ENCODE measurements around the gene CRY2. TPM values are rescaled to one million over a fixed set of nuclear protein-coding genes. Genes with fewer than 3 reads are reported as not detected.

The CRY2 gene
- total RNA-seq, 4 donors from 2014 or later: 42.2 to 73.6 (median 50.2) TPM

DNA sequence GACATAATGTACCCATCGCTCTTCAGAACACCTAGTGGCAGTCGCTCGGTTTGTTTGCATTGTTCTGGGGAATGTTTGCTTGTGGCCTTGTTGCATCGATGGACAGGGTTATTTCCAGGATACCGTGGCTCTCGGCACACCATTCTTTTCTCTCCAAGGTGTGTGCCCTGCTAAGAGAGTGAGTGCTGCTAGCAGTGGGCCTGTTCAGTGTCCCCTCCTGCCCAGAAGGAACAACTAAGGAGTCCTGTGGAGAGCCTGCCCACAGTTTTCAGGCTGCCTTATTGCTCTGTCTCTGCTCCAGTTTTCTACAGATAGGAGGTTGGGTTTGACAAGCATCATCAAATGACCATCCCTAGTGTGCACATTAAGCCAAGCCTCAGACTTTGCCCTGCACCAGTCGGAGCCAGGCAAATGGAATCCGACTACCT lies 1.4 kb downstream of the CRY2 start:
- no peak for DNase-seq
- in situ Hi-C loops (cut with MboI; ENCODE audit: low pct_ligation_motif_present in 1 of 4, low pct_unique_long_range_greater_than_20kb in 1 of 4, low sequenced_read_pairs in 3 of 4): no loop called here
- H3K4me1 ChIP-seq: peaks cover 17 to 74% (median 40%) of the 10 kb centered on the region in 4 donors
- H3K4me3 ChIP-seq: peak overlapping the region in 3 of 4 donors; percentile 60 to 88 (median 81)
- 43% methylated on average over 8 of the region's 8 CpGs; no CpG with 5 or more reads in 1 of the 2 donors for WGBS, 2 donors (ENCODE audit: low coverage in 1 of 2)
- intact Hi-C loops (cut with DNase I; ENCODE audit: low total_unique reads): no loop called here
- peak overlapping the region; percentile 93 to 97 (median 96) for H3K27ac ChIP-seq
- H3K27me3 ChIP-seq: no peaks in the 10 kb centered on the region
- no peaks in the 10 kb centered on the region for H3K9me3 ChIP-seq
- no peaks in the 10 kb centered on the region for H3K36me3 ChIP-seq
- TF ChIP-seq EP300 (IDR thresholded peaks at IDR 0.05; ENCODE audit: low read depth): no peak

DNA sequence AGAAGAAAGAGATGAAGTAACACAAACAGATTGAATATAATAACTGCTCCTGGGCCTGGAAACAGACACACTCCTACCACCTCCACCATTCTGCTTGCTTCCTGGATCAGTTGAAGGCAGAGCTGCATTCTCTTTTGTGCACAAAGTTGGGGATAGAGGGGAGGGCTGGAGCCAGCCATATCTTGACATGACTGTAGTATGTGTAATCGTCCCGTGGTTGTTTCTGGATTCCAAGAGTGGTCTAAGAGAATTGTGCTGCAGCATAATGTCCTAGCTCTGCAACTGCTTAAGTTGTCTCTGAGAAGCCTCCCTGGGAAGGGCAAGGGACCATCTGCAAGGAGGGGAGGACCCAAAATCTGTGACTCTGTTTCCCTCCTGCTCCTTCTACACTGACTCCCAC lies 3.2 kb downstream of the CRY2 start:
- WGBS, 2 donors (ENCODE audit: low coverage in 1 of 2): 70 to 89% methylated on average over 2 of the region's 2 CpGs
- DNase-seq: no peak
- Histone ChIP-seq H3K4me1 (peaks cover 22 to 75% (median 48%) of the 10 kb centered on the region in 4 donors), H3K27me3 (no peaks in the 10 kb centered on the region), H3K27ac (no peak overlapping the region), H3K4me3 (no peak overlapping the region), H3K9me3 (no peaks in the 10 kb centered on the region), H3K36me3 (no peaks in the 10 kb centered on the region)
- in situ Hi-C loops (cut with MboI; ENCODE audit: low pct_ligation_motif_present in 1 of 4, low pct_unique_long_range_greater_than_20kb in 1 of 4, low sequenced_read_pairs in 3 of 4): loop anchor here in 1 of 4 donors (10.0 kb wide), 1 partner anchor 64 kb away; the partner anchor contains the start of gene PEX16
- intact Hi-C loops (cut with DNase I; ENCODE audit: low total_unique reads): no loop called here
- TF ChIP-seq, protein P1, sequence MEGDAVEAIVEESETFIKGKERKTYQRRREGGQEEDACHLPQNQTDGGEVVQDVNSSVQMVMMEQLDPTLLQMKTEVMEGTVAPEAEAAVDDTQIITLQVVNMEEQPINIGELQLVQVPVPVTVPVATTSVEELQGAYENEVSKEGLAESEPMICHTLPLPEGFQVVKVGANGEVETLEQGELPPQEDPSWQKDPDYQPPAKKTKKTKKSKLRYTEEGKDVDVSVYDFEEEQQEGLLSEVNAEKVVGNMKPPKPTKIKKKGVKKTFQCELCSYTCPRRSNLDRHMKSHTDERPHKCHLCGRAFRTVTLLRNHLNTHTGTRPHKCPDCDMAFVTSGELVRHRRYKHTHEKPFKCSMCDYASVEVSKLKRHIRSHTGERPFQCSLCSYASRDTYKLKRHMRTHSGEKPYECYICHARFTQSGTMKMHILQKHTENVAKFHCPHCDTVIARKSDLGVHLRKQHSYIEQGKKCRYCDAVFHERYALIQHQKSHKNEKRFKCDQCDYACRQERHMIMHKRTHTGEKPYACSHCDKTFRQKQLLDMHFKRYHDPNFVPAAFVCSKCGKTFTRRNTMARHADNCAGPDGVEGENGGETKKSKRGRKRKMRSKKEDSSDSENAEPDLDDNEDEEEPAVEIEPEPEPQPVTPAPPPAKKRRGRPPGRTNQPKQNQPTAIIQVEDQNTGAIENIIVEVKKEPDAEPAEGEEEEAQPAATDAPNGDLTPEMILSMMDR (IDR thresholded peaks at IDR 0.05): no peak
- TF ChIP-seq POLR2A (IDR thresholded peaks at IDR 0.05) (no peak), POLR2AphosphoS5 (IDR thresholded peaks at IDR 0.05) (no peak), EP300 (IDR thresholded peaks at IDR 0.05; ENCODE audit: low read depth) (no peak)

- Histone ChIP-seq H3K4me1 (peaks cover 27 to 81% (median 52%) of the 10 kb centered on the region in 4 donors), H3K9me3 (no peaks in the 10 kb centered on the region), H3K4me3 (no peak overlapping the region), H3K27ac (peak overlapping the region in 3 of 4 donors; percentile 68 to 83 (median 83)), H3K36me3 (no peaks in the 10 kb centered on the region), H3K27me3 (no peaks in the 10 kb centered on the region)
- in situ Hi-C loops (cut with MboI; ENCODE audit: low pct_ligation_motif_present in 1 of 4, low pct_unique_long_range_greater_than_20kb in 1 of 4, low sequenced_read_pairs in 3 of 4) (loop anchor here in 1 of 4 donors (10.0 kb wide), 1 partner anchor 64 kb away; the partner anchor contains the start of gene PEX16), intact Hi-C loops (cut with DNase I; ENCODE audit: low total_unique reads) (no loop called here)
- DNase-seq: no peak
- 83 to 93% methylated on average over 2 of the region's 2 CpGs for WGBS, 2 donors (ENCODE audit: low coverage in 1 of 2)
- no peak for TF ChIP-seq POLR2AphosphoS5 (IDR thresholded peaks at IDR 0.05)
- no peak for TF ChIP-seq POLR2A (IDR thresholded peaks at IDR 0.05)
- TF ChIP-seq, protein P1 (IDR thresholded peaks at IDR 0.05): no peak
These were observed 4.0 kb downstream of the CRY2 start for GRCh38 chr11:45851228-45851627.

GRCh38 chr11:45852018-45852711 lies 4.9 kb downstream of the CRY2 start:
- H3K36me3 ChIP-seq: no peaks in the 10 kb centered on the region
- TF ChIP-seq EP300 (IDR thresholded peaks at IDR 0.05; ENCODE audit: low read depth): no peak
- TF ChIP-seq, protein P1 (IDR thresholded peaks at IDR 0.05): no peak
- no peak for TF ChIP-seq POLR2A (IDR thresholded peaks at IDR 0.05)
- no peak for TF ChIP-seq POLR2AphosphoS5 (IDR thresholded peaks at IDR 0.05)
- H3K27ac ChIP-seq: peak overlapping the region; percentile 68 to 83 (median 80)
- peaks cover 25 to 82% (median 52%) of the 10 kb centered on the region in 4 donors for H3K4me1 ChIP-seq
- no peaks in the 10 kb centered on the region for H3K9me3 ChIP-seq
- in situ Hi-C loops (cut with MboI; ENCODE audit: low pct_ligation_motif_present in 1 of 4, low pct_unique_long_range_greater_than_20kb in 1 of 4, low sequenced_read_pairs in 3 of 4): loop anchor here in 1 of 4 donors (10.0 kb wide), 1 partner anchor 63 kb away; the partner anchor contains the start of gene PEX16
- intact Hi-C loops (cut with DNase I; ENCODE audit: low total_unique reads): no loop called here
- 59 to 86% methylated on average over 2 to 4 of the region's 4 CpGs for WGBS, 2 donors (ENCODE audit: low coverage in 1 of 2)
- DNase-seq: no peak
- no peak overlapping the region for H3K4me3 ChIP-seq
- no peaks in the 10 kb centered on the region for H3K27me3 ChIP-seq
